HepG2 (cell line): ENCODE results near the gene MRPL2. TPM values are rescaled to one million over a fixed set of nuclear protein-coding genes. Genes with fewer than 3 reads are reported as not detected.

Experiments
- EEA1 ChIP-seq: sonication (generic); formaldehyde crosslinking; IDR thresholded peaks from 2 replicates; pipeline ENCODE4 v1.5.1; 2020; ENCODE audit warnings: mild to moderate bottlenecking, missing genetic modification reagents, borderline replicate concordance
- HNF1B ChIP-seq: sonication (generic); formaldehyde crosslinking; IDR thresholded peaks from 2 replicates; pipeline ENCODE4 v1.5.1; 2020; ENCODE audit warnings: mild to moderate bottlenecking, moderate library complexity, missing genetic modification reagents
- HNRNPL ChIP-seq: fragments of 200-400 bp; formaldehyde crosslinking; IDR thresholded peaks from 2 replicates; pipeline ENCODE4 v1.6.1; 2017; ENCODE audit warnings: mild to moderate bottlenecking, low read depth, low read length
- IKZF5 ChIP-seq: IDR thresholded peaks from 2 replicates; pipeline ENCODE4 v1.6.1; 2018; ENCODE audit warnings: missing genetic modification reagents, mild to moderate bottlenecking, missing compliant biosample characterization
- MTF2 ChIP-seq: sonication (generic); formaldehyde crosslinking; IDR thresholded peaks from 2 replicates; pipeline ENCODE4 v1.5.0; 2020; ENCODE audit warnings: missing genetic modification reagents, borderline replicate concordance
- PAWR ChIP-seq: sonication (generic); formaldehyde crosslinking; IDR thresholded peaks from 2 replicates; pipeline ENCODE4 v1.4.0; 2020; ENCODE audit warnings: missing genetic modification reagents, mild to moderate bottlenecking, borderline replicate concordance
- POLR2AphosphoS5 ChIP-seq: IDR thresholded peaks from 2 replicates; pipeline ENCODE4 v1.6.1; 2012; ENCODE audit warnings: low read depth, low read length
- RARG ChIP-seq: sonication (generic); formaldehyde crosslinking; IDR thresholded peaks from 2 replicates; pipeline ENCODE4 v1.4.0; 2020; ENCODE audit warnings: low read depth, mild to moderate bottlenecking, missing genetic modification reagents
- RNF219 ChIP-seq: sonication (generic); formaldehyde crosslinking; IDR thresholded peaks from 2 replicates; pipeline ENCODE4 v1.5.0; 2020; ENCODE audit warnings: mild to moderate bottlenecking, missing genetic modification reagents
- SOX6 ChIP-seq, 2 experiments: fragments of 450-650 bp in 1 of 2; sonication (generic) in 1 of 2; formaldehyde crosslinking in 1 of 2; IDR thresholded peaks; 2 replicates each; pipeline versions ENCODE4 v1.4.0 to v1.6.1; 2017 to 2020; ENCODE audit warnings: antibody characterized with exemption in 1 of 2, mild to moderate bottlenecking in 1 of 2, missing genetic modification reagents in 1 of 2
- YEATS2 ChIP-seq: sonication (generic); formaldehyde crosslinking; IDR thresholded peaks from 2 replicates; pipeline ENCODE4 v1.4.0; 2020; ENCODE audit warnings: missing genetic modification reagents, borderline replicate concordance
- ZNF142 ChIP-seq: sonication (generic); formaldehyde crosslinking; IDR thresholded peaks from 2 replicates; pipeline ENCODE4 v1.4.0; 2020; ENCODE audit warnings: missing genetic modification reagents
- ZNF883 ChIP-seq: sonication (generic); formaldehyde crosslinking; IDR thresholded peaks from 2 replicates; pipeline ENCODE4 v1.5.1; 2020; ENCODE audit warnings: mild to moderate bottlenecking, missing genetic modification reagents; ENCODE audit errors: not compliant biosample characterization
- ZSCAN5A ChIP-seq: sonication (generic); formaldehyde crosslinking; IDR thresholded peaks from 2 replicates; pipeline ENCODE4 v1.8.0; 2022; ENCODE audit warnings: mild to moderate bottlenecking, missing genetic modification reagents, borderline replicate concordance
- polyA plus RNA-seq, 8 experiments: library from polyadenylated mRNA; depleted of rRNA in 3 of 8; stranded (reverse) in 7 of 8; unstranded in 1 of 8; fragments of >200 nt; fragmentation: Illumina TruSeq in 4 of 8; extraction: Trizol in 4 of 8; gene quantifications; 2 replicates each; pipeline versions ENCODE4 v1.2.1 to v1.2.3, GENCODE V29; 2011 to 2016; ENCODE audit warnings: low read depth in 4 of 8, missing spikeins in 1 of 8, mixed read lengths in 1 of 8; ENCODE audit not compliant: insufficient read depth in 1 of 8
- total RNA-seq, 5 experiments: library from RNA; depleted of rRNA; stranded (reverse); fragments of >200 nt; fragmentation: Illumina TruSeq; extraction: Trizol; gene quantifications; 2 replicates each; pipeline ENCODE4 v1.2.3, GENCODE V29; 2016; ENCODE audit warnings: low read depth in 1 of 5

Gene MRPL2
- total and polyA plus RNA-seq, 2 of the 13 experiments (the other 11 are each of a cell fraction or from before 2014, with no cell fraction given) = 56.8 to 65.6 TPM

- TF ChIP-seq ZSCAN5A (CRISPR knock-in tag) (peak; percentile 57), ZNF883 (CRISPR knock-in tag) (peak; percentile 83), HNF1B (CRISPR knock-in tag) (peak; percentile 70), ZNF142 (CRISPR knock-in tag) (no peak), HNRNPL (no peak; the same call in 1 of the 2 replicates), IKZF5 (peak; percentile 56; the same call in 1 of the 2 replicates), EEA1 (CRISPR knock-in tag) (no peak), SOX6 (IDR thresholded peaks at IDR 0.05) (no peak), SOX6 (CRISPR knock-in tag; IDR thresholded peaks at IDR 0.05) (peak; percentile 52; the same call in 1 of the 2 replicates), POLR2AphosphoS5 (peak; percentile 84), YEATS2 (CRISPR knock-in tag) (0 out of 2 replicates have a peak, but pooled peaks have one; percentile 31), RARG (CRISPR knock-in tag) (no peak), MTF2 (CRISPR knock-in tag) (no peak), RNF219 (CRISPR knock-in tag) (no peak), PAWR (0 out of 2 replicates have a peak, but pooled peaks have one; percentile 44)
Measured at GRCh38 chr6:43060034-43060754, 960 bp upstream of the MRPL2 start (continued).
